ENCODE results near the gene ATG7. TPM values are rescaled to one million over a fixed set of nuclear protein-coding genes. Genes with fewer than 3 reads are reported as not detected.
A peak's percentile ranks its signal among the peaks of the same experiment; 100 is the strongest.

The ATG7 gene
- total and polyA plus RNA-seq, 9 donors: 11.3 to 22.2 (median 14.9) TPM

- no peaks in the 10 kb centered on the region for H3K9me3 ChIP-seq (replicated peaks; ENCODE audit: control insufficient read depth, low read depth, low read length)
- peak overlapping the region; percentile 85 for H3K27ac ChIP-seq (ENCODE audit: low read length)
- no peak for DNase-seq
- no peak overlapping the region for H3K4me3 ChIP-seq (ENCODE audit: low read length)
- no CpG with 5 or more reads among the region's 11 CpGs for WGBS (ENCODE audit: insufficient coverage)
- H3K27me3 ChIP-seq (ENCODE audit: control insufficient read depth, insufficient read depth, low read length): no peaks in the 10 kb centered on the region
- peaks cover 18% of the 10 kb centered on the region for H3K36me3 ChIP-seq (ENCODE audit: control insufficient read depth, insufficient read depth, low read length)
- H3K4me1 ChIP-seq (ENCODE audit: control insufficient read depth, insufficient read depth, low read length): peaks cover 39% of the 10 kb centered on the region
Observed at GRCh38 chr3:11602239-11602840, 330.1 kb downstream of the ATG7 start.

- WGBS (ENCODE audit: insufficient coverage): 40% methylated on average over 1 of the region's 5 CpGs
- Histone ChIP-seq H3K27me3 (ENCODE audit: control insufficient read depth, insufficient read depth, low read length) (no peaks in the 10 kb centered on the region), H3K27ac (ENCODE audit: low read length) (peak overlapping the region; percentile 85), H3K36me3 (ENCODE audit: control insufficient read depth, insufficient read depth, low read length) (peaks cover 16% of the 10 kb centered on the region), H3K9me3 (replicated peaks; ENCODE audit: control insufficient read depth, low read depth, low read length) (no peaks in the 10 kb centered on the region), H3K4me3 (ENCODE audit: low read length) (no peak overlapping the region), H3K4me1 (ENCODE audit: control insufficient read depth, insufficient read depth, low read length) (peaks cover 39% of the 10 kb centered on the region)
- DNase-seq: peak; percentile 78
Observed at GRCh38 chr3:11602886-11603527, 330.8 kb downstream of the ATG7 start.

GRCh38 chr3:11603628-11604027 lies 331.4 kb downstream of the ATG7 start:
- Histone ChIP-seq H3K27me3 (ENCODE audit: control insufficient read depth, insufficient read depth, low read length) (no peaks in the 10 kb centered on the region), H3K9me3 (replicated peaks; ENCODE audit: control insufficient read depth, low read depth, low read length) (no peaks in the 10 kb centered on the region), H3K4me3 (ENCODE audit: low read length) (no peak overlapping the region), H3K36me3 (ENCODE audit: control insufficient read depth, insufficient read depth, low read length) (peaks cover 16% of the 10 kb centered on the region), H3K27ac (ENCODE audit: low read length) (peak overlapping the region; percentile 85), H3K4me1 (ENCODE audit: control insufficient read depth, insufficient read depth, low read length) (peaks cover 39% of the 10 kb centered on the region)
- peak; percentile 90 for DNase-seq
- 15% methylated on average over 5 of the region's 9 CpGs for WGBS (ENCODE audit: insufficient coverage)

GRCh38 chr3:11604139-11604892 lies 332.1 kb downstream of the ATG7 start:
- Histone ChIP-seq H3K4me3 (ENCODE audit: low read length) (no peak overlapping the region), H3K27me3 (ENCODE audit: control insufficient read depth, insufficient read depth, low read length) (no peaks in the 10 kb centered on the region), H3K9me3 (replicated peaks; ENCODE audit: control insufficient read depth, low read depth, low read length) (no peaks in the 10 kb centered on the region), H3K27ac (ENCODE audit: low read length) (peak overlapping the region; percentile 85), H3K36me3 (ENCODE audit: control insufficient read depth, insufficient read depth, low read length) (peaks cover 16% of the 10 kb centered on the region), H3K4me1 (ENCODE audit: control insufficient read depth, insufficient read depth, low read length) (peaks cover 39% of the 10 kb centered on the region)
- 51% methylated on average over 10 of the region's 15 CpGs for WGBS (ENCODE audit: insufficient coverage)
- DNase-seq: peak; percentile 47

- H3K27me3 ChIP-seq (ENCODE audit: control insufficient read depth, insufficient read depth, low read length): no peaks in the 10 kb centered on the region
- no peaks in the 10 kb centered on the region for H3K9me3 ChIP-seq (replicated peaks; ENCODE audit: control insufficient read depth, low read depth, low read length)
- peaks cover 45% of the 10 kb centered on the region for H3K4me1 ChIP-seq (ENCODE audit: control insufficient read depth, insufficient read depth, low read length)
- 89% methylated on average over 1 of the region's 1 CpG for WGBS (ENCODE audit: insufficient coverage)
- peak overlapping the region; percentile 4 for H3K27ac ChIP-seq (ENCODE audit: low read length)
- H3K36me3 ChIP-seq (ENCODE audit: control insufficient read depth, insufficient read depth, low read length): peaks cover 15% of the 10 kb centered on the region
- DNase-seq: no peak
- no peak overlapping the region for H3K4me3 ChIP-seq (ENCODE audit: low read length)
Observed at GRCh38 chr3:11605398-11605797, 333.2 kb downstream of the ATG7 start.

GRCh38 chr3:11606090-11606784 lies 334.0 kb downstream of the ATG7 start:
- Histone ChIP-seq H3K4me1 (ENCODE audit: control insufficient read depth, insufficient read depth, low read length) (peaks cover 44% of the 10 kb centered on the region), H3K27ac (ENCODE audit: low read length) (no peak overlapping the region), H3K4me3 (ENCODE audit: low read length) (no peak overlapping the region), H3K36me3 (ENCODE audit: control insufficient read depth, insufficient read depth, low read length) (peaks cover 6% of the 10 kb centered on the region), H3K27me3 (ENCODE audit: control insufficient read depth, insufficient read depth, low read length) (no peaks in the 10 kb centered on the region), H3K9me3 (replicated peaks; ENCODE audit: control insufficient read depth, low read depth, low read length) (no peaks in the 10 kb centered on the region)
- no peak for DNase-seq
- 64% methylated on average over 2 of the region's 11 CpGs for WGBS (ENCODE audit: insufficient coverage)

- 96% methylated on average over 5 of the region's 6 CpGs for WGBS (ENCODE audit: insufficient coverage)
- no peak overlapping the region for H3K27ac ChIP-seq (ENCODE audit: low read length)
- no peaks in the 10 kb centered on the region for H3K9me3 ChIP-seq (replicated peaks; ENCODE audit: control insufficient read depth, low read depth, low read length)
- H3K4me1 ChIP-seq (ENCODE audit: control insufficient read depth, insufficient read depth, low read length): peaks cover 45% of the 10 kb centered on the region
- no peak overlapping the region for H3K4me3 ChIP-seq (ENCODE audit: low read length)
- DNase-seq: no peak
- H3K36me3 ChIP-seq (ENCODE audit: control insufficient read depth, insufficient read depth, low read length): peaks cover 4% of the 10 kb centered on the region
- no peaks in the 10 kb centered on the region for H3K27me3 ChIP-seq (ENCODE audit: control insufficient read depth, insufficient read depth, low read length)
Observed at GRCh38 chr3:11606865-11607440, 334.8 kb downstream of the ATG7 start.

Other genes with a start within 250 kb of the ATG7 start
- 6.2 TPM for gene HRH1, start 117.9 kb upstream of the ATG7 start, total RNA-seq
- gene HRH1, start 117.9 kb upstream of the ATG7 start, polyA plus RNA-seq (ENCODE audit: insufficient read depth in 1 of 8, insufficient read length in 8 of 8, low replicate concordance in 1 of 8): 1 to 10 TPM; 1.6 to 4.4 (median 3.1) TPM